ENCODE data around the gene ANKHD1.

ANKHD1 gene

DNA sequence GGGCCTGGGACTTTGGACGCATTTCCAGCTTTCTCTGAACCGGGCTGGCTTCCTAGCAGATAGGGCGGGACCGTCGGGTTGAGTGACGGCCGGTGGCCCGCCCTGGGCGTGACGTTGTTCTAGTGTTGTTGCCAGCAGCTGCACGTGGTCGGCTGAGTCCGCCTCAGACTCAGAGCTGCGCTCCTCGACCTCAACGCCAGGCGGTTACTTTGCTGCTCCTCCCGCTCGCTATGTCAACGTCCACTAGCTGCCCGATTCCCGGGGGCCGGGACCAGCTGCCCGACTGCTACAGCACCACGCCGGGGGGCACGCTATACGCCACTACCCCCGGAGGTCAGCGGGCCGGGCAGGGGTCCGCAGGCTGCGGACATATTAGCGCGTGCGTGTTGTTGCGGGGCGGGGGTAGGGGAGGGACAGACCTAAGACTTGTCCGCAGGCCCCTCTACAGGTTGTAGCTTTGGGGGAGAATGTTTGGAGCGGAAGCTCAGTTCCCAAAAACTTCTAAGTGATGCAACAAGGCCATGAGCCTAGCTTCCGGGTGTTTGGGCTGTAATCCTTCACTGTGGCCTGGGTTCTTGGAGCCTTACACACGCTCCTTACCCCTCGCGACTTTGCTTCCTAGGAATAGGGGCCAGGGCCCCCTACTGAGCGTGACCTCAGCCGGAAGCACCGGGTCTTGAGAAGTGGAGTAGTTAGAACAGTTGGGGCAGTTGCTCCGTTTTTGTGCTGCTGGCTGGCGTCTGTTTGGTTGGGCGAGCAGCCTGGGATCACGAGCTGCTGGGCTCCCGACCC is 146.1 kb downstream of the ANKHD1 start, which contains the start of gene EIF4EBP3:
Gene EIF4EBP3, plus strand, starts transcription at position 155 of the 792 bp plus-strand sequence. Its CDS starts 76 bp downstream, at position 231.
- peak; percentile 57 for DNase-seq

DNA sequence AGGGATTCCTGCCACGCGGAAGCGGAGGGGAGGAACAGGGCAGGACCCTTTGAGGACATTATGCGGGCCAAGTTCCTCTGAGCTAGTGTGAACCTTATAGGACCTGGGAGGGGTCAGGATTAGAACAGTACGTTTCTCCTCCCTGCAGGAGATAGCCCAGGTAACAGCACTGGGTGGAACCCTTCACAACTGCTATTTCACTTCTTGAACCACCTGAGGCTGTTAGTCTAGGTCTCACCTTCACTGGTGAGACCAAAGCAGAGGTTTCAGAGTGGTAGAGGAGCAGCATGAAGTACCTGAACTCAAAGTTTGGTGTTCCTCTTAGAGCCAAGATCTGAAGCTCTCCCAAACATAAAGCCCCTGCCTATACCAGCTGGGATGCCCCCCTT is 146.7 kb downstream of the ANKHD1 start:
- no peak for DNase-seq

- no peak for DNase-seq
These were observed 147.2 kb downstream of the ANKHD1 start for GRCh38 chr5:140548791-140549190.

DNA sequence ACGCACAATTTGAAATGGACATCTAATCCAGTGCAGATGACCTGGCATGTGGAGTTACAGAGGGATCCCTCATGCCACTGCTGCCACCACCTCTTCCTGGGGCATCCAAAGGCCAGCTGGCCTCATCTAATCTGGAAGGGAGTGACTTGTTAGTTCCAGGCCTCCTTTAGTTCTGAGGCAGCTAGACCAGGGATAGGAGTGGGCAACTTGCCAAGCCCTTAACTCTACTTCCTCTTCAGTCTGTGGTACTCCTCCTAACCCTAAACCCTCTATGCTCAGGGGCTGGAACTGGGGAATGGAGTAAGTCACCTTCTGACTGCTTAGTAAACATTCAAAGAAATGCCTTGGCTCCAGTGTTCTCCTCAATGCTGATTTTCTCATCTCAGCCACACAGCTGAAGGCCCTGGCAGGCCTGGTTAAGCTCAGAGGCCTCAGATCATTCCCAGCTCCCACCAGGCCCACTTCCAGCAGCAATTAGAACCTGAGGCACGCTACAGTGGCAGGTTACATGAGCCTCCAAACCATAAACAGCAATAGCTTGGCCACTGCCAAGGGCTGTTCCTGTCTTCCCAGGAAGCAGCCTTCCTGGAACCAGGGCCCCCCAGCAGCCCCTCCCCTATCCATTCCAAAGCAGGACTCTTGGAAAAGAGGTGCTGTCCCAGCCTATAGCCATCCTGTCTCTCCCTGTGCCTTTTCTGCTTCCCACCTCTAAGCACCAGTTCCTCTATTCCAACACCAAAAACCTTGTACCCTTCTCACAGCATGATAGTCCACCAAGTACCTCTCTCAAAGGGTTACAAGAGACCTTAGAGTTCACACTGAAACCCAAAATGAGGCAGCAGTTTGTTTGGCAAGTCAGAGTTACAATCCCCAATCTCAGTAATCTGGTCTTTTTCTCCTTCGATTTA is 147.9 kb downstream of the ANKHD1 start:
- peak; percentile 50 for DNase-seq

DNA sequence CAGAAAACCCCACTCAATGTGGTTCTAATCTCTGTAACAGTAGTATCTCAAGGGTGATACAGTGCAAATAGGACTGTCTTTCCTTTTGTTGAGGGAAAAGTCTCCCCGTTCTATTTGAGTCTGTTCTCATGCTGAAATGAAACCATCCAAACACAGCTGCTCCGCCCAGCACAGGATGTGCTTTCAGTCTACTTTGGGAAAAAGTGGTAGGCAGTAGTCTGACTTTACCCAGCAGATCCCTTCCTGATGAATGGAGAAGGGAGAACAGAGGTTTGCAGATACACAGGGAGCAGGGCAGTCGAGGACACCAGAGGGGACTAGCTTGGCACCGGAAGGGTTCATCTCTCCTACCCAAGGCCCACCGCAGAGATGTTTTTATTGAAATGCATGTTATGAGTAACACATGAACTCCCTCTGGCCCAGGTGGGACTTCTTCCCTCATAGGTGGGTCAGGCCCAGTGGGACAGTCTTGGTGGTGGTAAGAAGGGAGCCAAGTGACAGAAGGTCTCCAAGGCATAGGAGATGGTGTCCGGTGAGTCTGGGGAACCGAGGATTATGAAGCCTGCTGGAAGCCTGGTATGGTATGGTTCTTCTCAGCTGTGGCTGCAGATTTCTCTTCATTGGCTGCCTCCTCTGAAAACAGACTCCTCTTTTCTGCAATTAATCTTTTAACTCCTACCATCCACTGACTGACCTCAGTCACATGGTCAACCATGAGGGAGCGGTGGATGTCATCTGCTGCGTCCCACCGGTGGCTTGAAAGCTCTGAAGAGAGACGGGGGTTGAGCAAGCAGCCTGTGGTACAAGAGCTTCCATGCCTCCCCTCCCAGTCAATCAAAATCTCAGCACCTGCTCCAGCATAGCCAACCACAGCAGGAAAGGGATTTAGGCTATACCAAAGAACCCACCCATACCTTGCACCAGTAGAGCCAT is 148.8 kb downstream of the ANKHD1 start:
- DNase-seq, result no peak

GRCh38 chr5:140551872-140552271 is 150.2 kb downstream of the ANKHD1 start:
- no peak for DNase-seq

GRCh38 chr5:140553657-140554056 is 152.0 kb downstream of the ANKHD1 start:
- DNase-seq, result no peak

DNA sequence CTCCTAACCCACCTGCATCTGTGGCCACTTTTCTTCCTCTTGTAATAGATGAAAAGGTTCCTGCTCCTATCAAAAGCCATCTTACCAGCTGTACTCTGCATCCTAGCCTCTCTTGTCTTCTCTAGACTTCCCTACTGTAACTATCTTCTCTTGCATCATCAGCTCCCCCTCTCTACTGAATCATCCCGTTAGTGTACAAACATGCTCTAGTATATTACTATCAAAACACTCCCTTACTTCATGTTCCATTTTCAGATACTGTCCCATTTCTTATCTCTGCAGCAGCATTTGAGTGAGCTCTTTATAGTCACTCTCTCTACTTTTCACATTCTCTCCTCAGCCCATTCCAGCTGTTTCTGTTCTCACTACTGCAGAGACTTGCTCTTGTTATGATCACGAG is 152.8 kb downstream of the ANKHD1 start:
- DNase-seq, result no peak

- no peak for DNase-seq
These were observed 154.2 kb downstream of the ANKHD1 start for GRCh38 chr5:140555747-140556312.

DNA sequence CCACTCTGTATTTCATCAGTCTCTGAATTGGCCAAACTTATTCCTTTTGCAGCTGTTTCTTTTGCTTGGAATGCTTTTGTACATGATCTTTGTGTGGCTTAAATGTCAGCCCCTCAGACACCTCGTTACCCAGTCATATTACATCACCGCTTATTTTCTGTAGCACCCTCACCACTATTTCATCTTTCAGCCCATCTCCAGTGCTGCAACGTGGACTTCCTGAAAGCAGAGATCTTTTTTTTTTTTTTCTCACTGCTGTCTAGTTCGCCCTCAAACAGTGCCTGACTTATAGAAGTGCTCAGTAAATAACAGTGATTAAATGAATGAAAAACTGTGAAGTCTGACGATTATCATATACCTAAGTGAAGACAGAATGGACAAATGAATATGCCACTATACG is 154.8 kb downstream of the ANKHD1 start:
- DNase-seq, result no peak

GRCh38 chr5:140557136-140557805 is 155.6 kb downstream of the ANKHD1 start, which contains the start of gene SRA1:
Gene SRA1 (minus strand): TSS chr5:140557473. CDS start chr5:140557452, 21 bp downstream.
- peak; percentile 34 for DNase-seq

DNA sequence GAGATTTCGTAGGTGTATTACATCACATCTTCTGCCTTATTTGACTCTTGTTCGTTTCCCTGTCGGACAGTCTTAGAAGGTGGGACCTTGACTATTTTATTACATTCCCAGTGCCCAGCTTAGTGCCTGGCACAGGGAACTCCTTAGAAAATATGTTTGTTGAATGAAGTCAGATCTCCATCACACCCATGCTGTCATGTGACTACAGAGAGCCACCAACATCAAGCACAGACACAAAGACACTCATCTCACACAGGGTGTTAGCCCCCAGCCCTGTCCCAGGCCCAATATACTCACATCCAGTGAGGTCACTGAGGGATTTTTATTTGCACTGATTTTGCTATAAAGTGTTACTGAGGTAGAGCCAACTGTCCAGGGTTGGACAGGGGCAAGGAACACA is 156.3 kb downstream of the ANKHD1 start:
- no peak for DNase-seq

DNA sequence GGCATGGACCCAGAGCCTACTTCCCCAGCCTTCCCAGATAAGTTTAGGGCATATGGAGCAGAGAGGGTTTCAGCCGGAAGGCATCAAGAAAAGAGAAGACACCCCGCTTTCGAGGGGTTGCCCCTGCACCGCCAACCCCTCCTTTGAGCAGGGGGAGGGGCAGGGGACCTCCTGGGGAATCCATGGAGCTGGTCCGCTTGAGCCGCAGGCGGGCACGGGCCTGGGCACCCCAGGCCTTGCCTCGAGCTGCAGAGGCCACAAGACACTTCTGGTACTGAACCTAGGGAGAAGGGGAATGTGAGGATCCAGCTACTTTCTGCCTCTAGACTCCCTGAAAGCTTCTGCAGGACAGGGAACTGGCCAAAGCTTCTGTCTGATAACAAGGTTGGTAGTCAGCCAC is 156.9 kb downstream of the ANKHD1 start:
- no peak for DNase-seq

DNA sequence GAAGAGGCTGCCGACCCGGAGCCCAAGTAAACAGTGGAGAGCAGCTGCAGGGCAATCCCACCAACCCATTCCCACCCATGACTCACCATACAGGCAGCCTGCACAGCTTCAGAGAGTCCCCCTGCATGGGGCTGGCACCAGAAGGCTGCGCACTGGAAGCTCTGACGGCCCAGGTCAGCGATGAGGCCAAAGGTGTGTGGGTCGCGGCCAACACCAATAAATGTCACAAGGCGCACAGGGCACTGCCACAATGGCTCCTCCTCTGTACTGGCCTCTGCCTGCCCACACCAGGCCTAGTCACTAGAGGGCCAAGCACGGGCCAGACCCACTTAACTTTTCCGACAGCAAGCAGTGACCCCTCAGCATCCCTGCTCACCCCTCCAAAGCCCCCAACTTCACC is 158.6 kb downstream of the ANKHD1 start:
- DNase-seq, result no peak

DNA sequence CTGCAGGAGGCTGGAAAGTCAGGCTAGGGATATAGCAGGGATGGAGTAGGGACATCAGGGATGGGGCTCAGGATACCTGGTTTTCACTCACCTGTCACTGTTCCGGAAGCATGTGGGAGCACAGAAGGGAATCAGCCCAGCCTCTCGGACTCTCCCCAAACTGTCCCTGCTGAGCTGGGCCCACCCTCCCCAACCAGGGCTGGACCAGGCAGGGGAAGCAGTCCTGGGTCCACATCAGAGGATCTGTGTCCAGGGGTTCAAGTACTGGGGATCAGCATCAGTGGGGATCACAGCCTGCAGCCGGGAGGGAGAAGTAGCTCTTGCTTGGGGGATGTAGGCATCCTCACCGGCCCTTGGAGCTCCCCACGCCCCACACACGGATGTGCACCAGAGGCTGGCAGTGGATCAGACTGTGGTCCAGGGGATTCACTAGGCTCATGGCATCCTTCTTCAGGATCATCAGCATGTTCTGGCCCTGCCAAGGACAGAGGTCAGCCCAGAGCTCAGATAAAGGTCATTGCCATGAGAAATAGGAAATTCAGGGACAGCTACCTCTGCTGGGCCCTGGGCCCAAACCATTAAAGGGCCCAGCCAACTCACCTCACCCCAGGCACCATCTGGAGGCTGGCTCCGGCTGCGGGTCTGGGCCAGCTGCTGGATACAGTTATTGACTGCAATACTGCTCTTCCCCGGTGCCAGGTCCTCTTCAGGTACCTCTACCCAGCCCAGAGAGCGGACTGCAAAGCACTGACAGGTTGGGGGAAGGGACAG is 160.3 kb downstream of the ANKHD1 start:
- no peak for DNase-seq

- no peak for DNase-seq
These were observed 162.0 kb downstream of the ANKHD1 start for GRCh38 chr5:140563596-140563995.

DNA sequence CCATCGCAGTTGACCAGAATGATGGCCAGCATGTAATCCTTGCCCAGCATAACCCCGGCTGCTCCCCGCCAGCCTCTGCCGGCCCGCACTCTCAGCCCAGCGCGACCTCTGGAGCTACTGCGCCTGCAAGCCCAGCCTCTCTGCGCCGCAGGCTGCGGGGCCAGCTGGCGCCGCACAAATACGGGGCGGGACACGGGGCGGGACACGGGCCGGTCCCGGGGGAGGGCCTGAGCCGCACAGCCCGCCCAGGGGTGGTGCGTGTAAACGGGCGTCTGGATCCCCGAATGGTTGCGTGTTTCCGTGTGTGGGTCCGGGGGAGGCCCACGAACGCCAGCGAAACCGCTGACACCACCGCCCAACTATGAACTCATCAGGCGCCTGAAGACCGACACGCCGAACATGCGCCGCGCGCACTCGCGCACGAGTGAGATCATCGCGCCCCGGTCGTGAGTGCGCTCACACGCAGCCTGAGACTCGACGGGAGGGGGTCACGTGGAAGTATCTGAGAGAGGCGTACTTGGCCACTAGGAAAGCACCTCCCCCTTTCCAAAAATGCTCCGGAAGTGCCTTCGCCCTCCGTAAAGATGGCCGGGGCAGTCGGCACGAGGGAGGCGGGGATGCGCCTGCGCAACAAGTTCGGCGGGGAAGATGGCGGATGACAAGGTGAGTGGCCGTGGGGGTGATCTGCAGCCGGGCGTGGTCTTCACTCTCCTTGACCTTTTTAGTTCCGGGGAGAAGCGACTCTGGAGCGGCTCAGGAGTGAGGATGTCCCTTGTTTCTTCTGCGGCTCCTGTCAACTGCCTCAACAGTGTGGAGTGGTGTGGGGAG is 162.8 kb downstream of the ANKHD1 start, which contains the start of the genes APBB3 and SLC35A4:
Gene APBB3, minus strand, starts transcription at position 403 of the 828 bp plus-strand sequence. Its CDS starts 353 bp downstream, at position 50.
Gene SLC35A4, plus strand, starts transcription at position 633 of the 828 bp plus-strand sequence. CDS start 2,342 bp downstream, outside the sequence.
- DNase-seq, result peak; percentile 81

GRCh38 chr5:140565024-140565779 is 163.6 kb downstream of the ANKHD1 start:
- no peak for DNase-seq

GRCh38 chr5:140565780-140566095 is 164.1 kb downstream of the ANKHD1 start:
- DNase-seq, result no peak
